Measurements from ENCODE around the gene CORO2B.

CORO2B gene

GRCh38 chr15:68581725-68582124 lies 2.9 kb downstream of the CORO2B start:
- Histone ChIP-seq H3K4me1 (ENCODE audit: control insufficient read depth, insufficient read depth, low read length) (peaks cover 7% of the 10 kb centered on the region), H3K36me3 (ENCODE audit: control insufficient read depth, insufficient read depth, low read length) (no peaks in the 10 kb centered on the region), H3K27me3 (ENCODE audit: control insufficient read depth, insufficient read depth, low read length) (peaks cover 44% of the 10 kb centered on the region), H3K9ac (ENCODE audit: low read length) (no peak overlapping the region), H3K9me3 (ENCODE audit: control insufficient read depth, low read length) (no peaks in the 10 kb centered on the region), H3K4me3 (ENCODE audit: low read length) (no peak overlapping the region)

- Histone ChIP-seq H3K4me3 (ENCODE audit: low read length) (no peak overlapping the region), H3K36me3 (ENCODE audit: control insufficient read depth, insufficient read depth, low read length) (no peaks in the 10 kb centered on the region), H3K27me3 (ENCODE audit: control insufficient read depth, insufficient read depth, low read length) (peaks cover 39% of the 10 kb centered on the region), H3K9me3 (ENCODE audit: control insufficient read depth, low read length) (no peaks in the 10 kb centered on the region), H3K9ac (ENCODE audit: low read length) (no peak overlapping the region), H3K4me1 (ENCODE audit: control insufficient read depth, insufficient read depth, low read length) (peaks cover 7% of the 10 kb centered on the region)
Observed at GRCh38 chr15:68582236-68582635, 3.4 kb downstream of the CORO2B start.

GRCh38 chr15:68582864-68583263 lies 4.1 kb downstream of the CORO2B start:
- peaks cover 33% of the 10 kb centered on the region for H3K27me3 ChIP-seq (ENCODE audit: control insufficient read depth, insufficient read depth, low read length)
- no peaks in the 10 kb centered on the region for H3K9me3 ChIP-seq (ENCODE audit: control insufficient read depth, low read length)
- peaks cover 3% of the 10 kb centered on the region for H3K4me1 ChIP-seq (ENCODE audit: control insufficient read depth, insufficient read depth, low read length)
- no peaks in the 10 kb centered on the region for H3K36me3 ChIP-seq (ENCODE audit: control insufficient read depth, insufficient read depth, low read length)
- no peak overlapping the region for H3K4me3 ChIP-seq (ENCODE audit: low read length)
- H3K9ac ChIP-seq (ENCODE audit: low read length), result no peak overlapping the region

GRCh38 chr15:68583321-68583720 lies 4.5 kb downstream of the CORO2B start:
- Histone ChIP-seq H3K9me3 (ENCODE audit: control insufficient read depth, low read length) (no peaks in the 10 kb centered on the region), H3K36me3 (ENCODE audit: control insufficient read depth, insufficient read depth, low read length) (no peaks in the 10 kb centered on the region), H3K27me3 (ENCODE audit: control insufficient read depth, insufficient read depth, low read length) (peaks cover 28% of the 10 kb centered on the region), H3K4me3 (ENCODE audit: low read length) (no peak overlapping the region), H3K4me1 (ENCODE audit: control insufficient read depth, insufficient read depth, low read length) (no peaks in the 10 kb centered on the region), H3K9ac (ENCODE audit: low read length) (no peak overlapping the region)

- H3K36me3 ChIP-seq (ENCODE audit: control insufficient read depth, insufficient read depth, low read length), result no peaks in the 10 kb centered on the region
- H3K9ac ChIP-seq (ENCODE audit: low read length), result no peak overlapping the region
- H3K27me3 ChIP-seq (ENCODE audit: control insufficient read depth, insufficient read depth, low read length), result peaks cover 23% of the 10 kb centered on the region
- no peak overlapping the region for H3K4me3 ChIP-seq (ENCODE audit: low read length)
- H3K4me1 ChIP-seq (ENCODE audit: control insufficient read depth, insufficient read depth, low read length), result no peaks in the 10 kb centered on the region
- no peaks in the 10 kb centered on the region for H3K9me3 ChIP-seq (ENCODE audit: control insufficient read depth, low read length)
Observed at GRCh38 chr15:68583936-68584755, 5.4 kb downstream of the CORO2B start.

- no peaks in the 10 kb centered on the region for H3K9me3 ChIP-seq (ENCODE audit: control insufficient read depth, low read length)
- H3K27me3 ChIP-seq (ENCODE audit: control insufficient read depth, insufficient read depth, low read length), result peaks cover 15% of the 10 kb centered on the region
- no peaks in the 10 kb centered on the region for H3K4me1 ChIP-seq (ENCODE audit: control insufficient read depth, insufficient read depth, low read length)
- H3K4me3 ChIP-seq (ENCODE audit: low read length), result no peak overlapping the region
- H3K36me3 ChIP-seq (ENCODE audit: control insufficient read depth, insufficient read depth, low read length), result no peaks in the 10 kb centered on the region
- no peak overlapping the region for H3K9ac ChIP-seq (ENCODE audit: low read length)
Observed at GRCh38 chr15:68584756-68585573, 6.2 kb downstream of the CORO2B start.

GRCh38 chr15:68585574-68586273 lies 6.9 kb downstream of the CORO2B start:
- H3K36me3 ChIP-seq (ENCODE audit: control insufficient read depth, insufficient read depth, low read length), result no peaks in the 10 kb centered on the region
- no peak overlapping the region for H3K9ac ChIP-seq (ENCODE audit: low read length)
- no peaks in the 10 kb centered on the region for H3K9me3 ChIP-seq (ENCODE audit: control insufficient read depth, low read length)
- H3K27me3 ChIP-seq (ENCODE audit: control insufficient read depth, insufficient read depth, low read length), result peaks cover 8% of the 10 kb centered on the region
- no peak overlapping the region for H3K4me3 ChIP-seq (ENCODE audit: low read length)
- no peaks in the 10 kb centered on the region for H3K4me1 ChIP-seq (ENCODE audit: control insufficient read depth, insufficient read depth, low read length)

GRCh38 chr15:68586274-68586961 lies 7.6 kb downstream of the CORO2B start:
- Histone ChIP-seq H3K4me1 (ENCODE audit: control insufficient read depth, insufficient read depth, low read length) (no peaks in the 10 kb centered on the region), H3K4me3 (ENCODE audit: low read length) (no peak overlapping the region), H3K36me3 (ENCODE audit: control insufficient read depth, insufficient read depth, low read length) (no peaks in the 10 kb centered on the region), H3K27me3 (ENCODE audit: control insufficient read depth, insufficient read depth, low read length) (peaks cover under 1% of the 10 kb centered on the region), H3K9ac (ENCODE audit: low read length) (no peak overlapping the region), H3K9me3 (ENCODE audit: control insufficient read depth, low read length) (no peaks in the 10 kb centered on the region)

- Histone ChIP-seq H3K27me3 (ENCODE audit: control insufficient read depth, insufficient read depth, low read length) (no peaks in the 10 kb centered on the region), H3K36me3 (ENCODE audit: control insufficient read depth, insufficient read depth, low read length) (no peaks in the 10 kb centered on the region), H3K9me3 (ENCODE audit: control insufficient read depth, low read length) (no peaks in the 10 kb centered on the region), H3K4me3 (ENCODE audit: low read length) (no peak overlapping the region), H3K9ac (ENCODE audit: low read length) (no peak overlapping the region), H3K4me1 (ENCODE audit: control insufficient read depth, insufficient read depth, low read length) (no peaks in the 10 kb centered on the region)
Observed at GRCh38 chr15:68587769-68588385, 9.1 kb downstream of the CORO2B start.

- H3K27me3 ChIP-seq (ENCODE audit: control insufficient read depth, insufficient read depth, low read length), result no peaks in the 10 kb centered on the region
- H3K9me3 ChIP-seq (ENCODE audit: control insufficient read depth, low read length), result no peaks in the 10 kb centered on the region
- H3K4me3 ChIP-seq (ENCODE audit: low read length), result no peak overlapping the region
- no peaks in the 10 kb centered on the region for H3K4me1 ChIP-seq (ENCODE audit: control insufficient read depth, insufficient read depth, low read length)
- H3K9ac ChIP-seq (ENCODE audit: low read length), result no peak overlapping the region
- no peaks in the 10 kb centered on the region for H3K36me3 ChIP-seq (ENCODE audit: control insufficient read depth, insufficient read depth, low read length)
Observed at GRCh38 chr15:68589053-68589452, 10.3 kb downstream of the CORO2B start.
